Measurements from ENCODE around the gene TBC1D22B.
"Not testable (repeated sequence)": the region's sequence is repeated elsewhere in the genome, so short reads cannot be mapped to it uniquely, and the experiment has no call there.

Gene TBC1D22B

DNA sequence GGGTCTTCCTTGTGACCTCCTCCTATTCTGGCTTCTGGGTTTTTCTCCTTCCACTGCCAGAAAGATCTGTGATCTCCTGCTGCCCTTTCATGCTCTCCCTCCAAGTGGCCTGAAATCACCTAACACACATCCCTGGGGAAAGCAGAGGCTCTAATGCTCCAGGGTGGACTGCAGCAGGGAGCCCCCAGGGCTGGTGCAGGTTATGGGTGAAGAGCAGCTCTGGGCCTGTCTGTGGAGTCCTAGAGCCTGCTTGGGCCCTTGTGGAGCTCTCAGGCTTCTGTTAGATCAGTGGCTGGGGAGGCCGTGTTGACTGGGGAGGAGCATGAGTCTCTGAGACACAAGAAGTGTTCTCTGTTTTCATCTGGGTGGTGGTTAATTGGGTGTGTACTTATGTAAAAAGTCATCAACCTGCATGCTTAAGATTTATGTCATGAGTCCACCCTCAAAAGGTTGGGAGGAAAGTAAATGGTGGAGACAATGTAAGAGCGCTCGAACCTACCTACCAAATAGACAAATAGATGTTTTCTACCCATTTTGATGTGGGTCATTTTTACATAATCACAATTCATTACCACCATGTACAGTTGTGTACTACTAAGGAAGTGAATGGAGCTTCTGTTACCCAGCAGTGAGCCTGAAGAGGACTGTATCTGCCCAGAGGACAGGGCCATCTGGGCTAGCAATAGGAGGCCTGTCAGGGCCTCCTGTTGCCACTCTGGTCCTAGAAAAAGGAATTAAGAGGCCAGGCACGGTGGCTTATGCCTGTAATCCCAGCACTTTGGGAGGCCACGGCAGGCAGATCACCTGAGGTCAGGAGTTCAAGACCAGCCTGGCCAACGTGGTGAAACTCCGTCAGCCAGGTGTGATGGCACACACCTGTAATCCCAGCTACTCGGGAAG, 64.2 kb downstream of the TBC1D22B start:
- no peak for DNase-seq (ENCODE audit: low read depth)

DNA sequence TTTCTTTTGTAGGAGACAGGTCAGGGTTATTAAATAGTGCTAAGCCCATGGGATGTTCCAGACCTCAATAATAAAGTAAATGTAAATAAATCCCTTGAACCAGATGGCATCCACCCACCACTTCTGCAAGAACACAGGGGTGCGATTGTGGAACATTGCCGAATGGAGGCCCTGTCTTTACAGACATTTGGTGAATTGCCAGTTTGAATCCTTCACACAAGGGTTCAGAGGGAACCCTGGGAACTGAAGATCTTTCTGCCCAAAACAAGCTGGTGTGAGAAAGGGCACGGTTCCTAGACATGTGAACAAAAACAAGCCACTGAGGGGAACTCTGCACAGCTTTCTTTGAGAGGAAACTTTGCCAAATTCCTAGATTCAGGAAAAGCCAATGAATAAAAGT, 66.0 kb downstream of the TBC1D22B start:
- no peak for DNase-seq (ENCODE audit: low read depth)

DNA sequence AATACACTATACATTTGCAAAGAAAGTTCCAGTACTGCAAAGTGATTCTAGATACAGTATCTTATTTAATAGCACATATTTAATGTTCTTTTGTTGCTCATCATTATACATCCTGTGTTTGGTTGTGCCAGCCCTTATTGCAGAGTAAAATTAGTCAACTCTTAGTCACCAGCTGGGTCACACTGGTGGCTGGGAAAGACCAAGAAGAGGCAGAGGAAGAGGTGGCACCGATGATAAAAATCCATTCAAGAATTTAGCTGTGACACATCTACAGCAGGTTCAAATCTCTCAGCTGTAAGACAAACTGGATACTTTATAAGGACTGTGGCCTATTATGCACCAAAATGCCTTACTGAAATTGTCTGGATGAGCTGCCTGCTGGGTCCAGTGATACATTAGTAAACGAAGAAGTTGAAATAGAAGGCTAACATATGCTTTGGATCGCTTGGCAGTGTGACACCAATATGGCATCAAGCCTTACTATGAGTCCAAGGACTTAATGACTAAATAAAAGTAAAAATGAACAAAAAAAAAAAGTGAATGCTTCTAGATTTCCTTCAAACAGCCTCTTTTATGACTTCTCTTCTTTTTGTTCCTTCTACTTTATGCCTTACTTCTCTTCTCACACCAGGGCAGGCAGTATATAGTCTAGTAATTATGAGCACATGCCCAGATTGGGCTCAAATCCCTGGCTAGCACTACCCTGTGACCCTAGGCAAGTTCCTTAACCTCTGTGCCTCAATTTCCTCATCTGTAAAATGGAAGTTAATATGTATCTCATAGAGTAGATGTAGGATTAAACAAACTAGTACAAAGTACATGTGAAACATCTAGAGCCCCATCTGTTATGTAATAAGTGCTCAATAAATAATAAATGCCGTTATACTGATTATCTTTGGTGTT, 66.8 kb downstream of the TBC1D22B start:
- no peak for DNase-seq (ENCODE audit: low read depth)

DNA sequence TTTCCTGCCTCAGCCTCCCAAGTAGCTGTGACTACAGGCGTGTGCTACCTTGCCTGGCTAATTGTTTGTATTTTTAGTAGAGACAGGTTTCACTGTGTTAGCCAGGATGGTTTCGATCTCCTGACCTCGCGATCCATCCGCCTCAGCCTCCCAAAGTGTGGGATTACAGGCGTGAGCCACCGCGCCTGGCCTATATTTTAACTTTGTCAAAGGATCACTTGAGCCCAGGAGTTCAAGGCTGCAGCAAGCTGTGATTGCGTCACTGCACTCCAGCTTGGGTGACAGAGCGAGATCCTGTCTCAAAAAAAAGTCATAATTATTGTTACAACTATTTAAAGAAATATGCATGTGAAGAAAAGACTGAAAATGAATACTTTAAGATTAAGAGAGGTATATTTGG, 72.8 kb downstream of the TBC1D22B start:
- not testable (repeated sequence) for DNase-seq (ENCODE audit: low read depth)

DNA sequence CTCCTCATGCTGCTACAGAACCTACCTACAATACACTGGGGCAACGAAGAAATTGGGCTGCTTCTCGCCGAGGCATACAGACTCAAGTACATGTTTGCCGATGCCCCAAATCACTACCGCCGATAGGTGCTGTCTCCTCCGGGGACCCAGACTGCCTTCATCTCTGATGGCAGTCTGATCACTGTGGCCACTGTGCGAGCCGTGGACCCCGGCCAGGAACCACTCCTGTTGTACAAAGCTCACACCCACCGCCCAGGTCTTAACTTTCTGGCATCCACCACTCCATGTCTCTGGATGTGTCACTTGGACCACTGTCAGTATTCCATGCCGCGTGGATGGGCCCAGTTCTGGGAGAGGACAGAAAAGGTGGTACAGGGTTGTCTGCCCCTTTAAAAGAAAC, 73.5 kb downstream of the TBC1D22B start:
- no peak for DNase-seq (ENCODE audit: low read depth)

DNA sequence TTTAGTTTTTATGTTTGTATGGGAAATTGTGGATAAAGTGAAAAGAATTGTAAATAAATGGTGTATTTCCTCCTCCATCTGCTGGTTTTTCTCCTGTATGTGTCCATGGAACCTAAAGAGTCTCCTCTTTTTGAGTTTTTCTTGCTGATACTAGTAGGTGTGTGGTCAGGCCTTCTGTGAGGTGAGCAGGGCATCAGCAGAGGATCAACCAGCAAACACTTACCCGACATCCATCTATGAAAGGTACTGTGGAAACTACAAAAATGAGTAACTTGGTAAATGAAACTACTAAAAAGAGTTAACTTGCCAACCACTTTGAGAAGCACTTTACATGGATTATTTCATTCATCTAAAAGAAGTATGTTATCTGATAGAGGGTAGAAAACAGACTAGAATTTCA, 75.3 kb downstream of the TBC1D22B start:
- no peak for DNase-seq (ENCODE audit: low read depth)

DNA sequence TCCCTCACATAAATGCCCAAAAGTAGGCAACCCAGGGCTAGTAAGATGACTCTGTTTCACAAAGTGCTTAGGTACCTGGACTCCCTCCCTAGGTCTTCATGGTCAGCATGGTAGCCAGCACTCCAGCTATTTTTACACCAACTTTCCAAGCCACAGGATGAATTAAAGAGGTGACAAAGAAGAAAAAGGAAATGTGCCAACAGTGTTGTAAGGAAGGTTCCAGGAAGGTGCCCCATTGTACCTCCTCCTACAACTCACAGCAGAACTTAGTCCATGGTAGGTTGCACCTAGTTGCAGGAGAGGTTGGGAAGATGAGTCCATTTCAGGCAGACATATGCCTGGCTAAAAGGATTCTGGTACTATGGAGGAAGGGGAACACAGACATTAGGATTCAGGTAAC, 76.5 kb downstream of the TBC1D22B start:
- no peak for DNase-seq (ENCODE audit: low read depth)

DNA sequence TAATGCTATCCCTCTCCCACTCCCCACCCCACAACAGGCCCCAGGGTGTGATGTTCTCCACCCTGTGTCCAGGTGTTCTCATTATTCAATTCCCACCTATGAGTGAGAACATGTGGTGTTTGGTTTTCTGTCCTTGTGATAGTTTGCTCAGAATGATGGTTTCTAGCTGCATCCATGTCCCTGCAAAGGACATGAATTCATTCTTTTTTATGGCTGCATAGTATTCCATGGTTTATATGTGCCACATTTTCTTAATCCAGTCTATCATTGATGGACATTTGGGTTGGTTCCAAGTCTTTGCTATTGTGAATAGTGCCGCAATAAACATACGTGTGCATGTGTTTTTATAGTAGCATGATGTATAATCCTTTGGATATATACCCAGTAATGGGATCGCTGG, 80.7 kb downstream of the TBC1D22B start:
- not testable (repeated sequence) for DNase-seq (ENCODE audit: low read depth)

DNA sequence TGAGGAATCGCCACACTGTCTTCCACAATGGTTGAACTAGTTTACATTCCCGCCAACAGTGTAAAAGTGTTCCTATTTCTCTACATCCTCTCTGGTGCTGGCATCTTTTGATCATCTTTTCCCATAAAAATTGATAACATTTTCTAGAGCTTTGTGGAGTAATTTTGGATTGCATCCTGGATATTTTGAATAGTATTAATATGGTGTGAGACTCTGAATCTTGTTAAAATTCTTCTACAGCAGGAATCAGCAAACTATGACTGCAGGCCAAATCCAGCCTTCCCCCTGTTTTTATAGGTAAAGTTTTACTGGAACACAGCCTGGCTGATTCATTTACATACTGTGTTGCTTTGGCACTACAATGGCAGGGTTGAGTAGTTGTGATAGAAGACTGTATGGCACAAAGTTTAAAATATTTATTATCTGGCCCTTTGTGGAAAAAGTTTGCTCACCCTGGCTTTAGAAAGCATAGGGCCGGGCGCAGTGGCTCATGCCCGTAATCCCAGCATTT, 81.2 kb downstream of the TBC1D22B start:
- no peak for DNase-seq (ENCODE audit: low read depth)

DNA sequence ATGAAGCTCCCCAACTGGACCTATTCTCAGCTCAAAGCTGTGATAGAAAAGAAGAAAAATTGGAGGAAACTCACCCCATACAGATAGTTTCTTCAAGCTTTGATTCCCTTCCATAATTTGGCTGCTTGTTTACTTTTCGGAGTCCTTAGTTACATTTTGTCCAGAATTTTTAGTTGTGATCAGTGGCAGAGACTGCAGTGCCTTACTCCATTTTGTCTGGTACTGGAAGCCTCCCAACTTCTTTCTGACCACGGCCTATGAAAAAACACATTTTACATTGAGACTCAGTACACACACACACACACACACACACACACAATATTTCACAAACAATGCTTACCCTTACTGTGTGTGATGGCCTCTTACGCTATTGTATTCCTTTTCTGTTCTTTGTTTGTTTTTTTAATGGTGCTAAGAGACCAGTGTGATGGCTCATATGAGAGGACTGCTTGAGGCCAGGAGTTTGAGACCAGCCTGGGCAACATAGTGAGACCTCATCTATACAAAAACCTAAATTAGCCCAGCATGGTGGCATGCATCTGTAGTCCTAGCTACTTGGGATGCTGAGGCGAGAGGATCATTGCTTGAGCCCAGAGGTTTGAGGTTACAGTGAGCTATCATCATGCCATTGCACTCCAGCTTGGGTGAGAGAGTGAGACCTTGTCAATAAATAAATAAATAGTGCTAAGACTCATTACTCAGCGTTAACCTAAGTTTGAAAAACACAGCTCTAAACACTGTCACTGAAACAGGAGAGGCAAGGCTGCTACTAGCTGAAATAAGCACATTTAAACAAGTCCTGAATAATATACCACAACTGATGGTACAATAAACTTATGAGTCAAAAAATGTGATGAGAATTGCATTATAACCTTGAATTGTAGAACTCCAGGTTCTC, 82.4 kb downstream of the TBC1D22B start:
- no peak for DNase-seq (ENCODE audit: low read depth)

DNA sequence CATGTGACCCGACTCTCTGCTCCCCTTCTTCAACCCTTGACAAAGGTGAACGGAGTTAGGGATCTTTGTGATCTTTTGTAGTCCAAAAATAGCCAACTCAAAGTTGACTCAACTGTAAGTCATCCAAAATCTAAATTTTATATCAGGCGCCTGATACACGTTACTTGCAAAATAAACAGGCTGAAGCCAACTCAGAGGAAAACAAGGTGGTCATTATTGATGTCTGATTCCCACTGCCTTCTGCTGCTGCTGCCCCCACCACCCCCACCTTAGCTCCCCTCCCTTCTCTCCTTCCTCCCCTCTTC, 83.0 kb downstream of the TBC1D22B start:
- DNase-seq (ENCODE audit: low read depth): no peak

DNA sequence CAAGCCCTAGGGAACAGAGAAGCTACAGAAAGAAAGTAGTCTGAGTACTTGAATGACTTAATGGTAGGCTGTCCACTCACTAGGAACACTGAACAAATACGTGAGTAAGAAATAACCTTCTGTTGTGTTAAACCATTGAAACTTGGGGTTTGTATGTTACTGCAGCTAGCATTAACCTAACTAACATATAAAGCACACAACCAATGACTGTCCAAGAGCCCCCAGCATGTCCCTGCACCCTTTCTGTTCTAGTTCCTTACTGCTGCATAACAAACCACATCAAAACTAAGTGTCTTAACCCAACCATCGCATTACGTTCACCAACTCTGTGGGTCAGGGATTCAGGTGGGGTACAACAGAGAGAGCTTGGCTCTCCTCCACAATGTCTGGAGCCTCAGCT, 85.7 kb downstream of the TBC1D22B start:
- no peak for DNase-seq (ENCODE audit: low read depth)

DNA sequence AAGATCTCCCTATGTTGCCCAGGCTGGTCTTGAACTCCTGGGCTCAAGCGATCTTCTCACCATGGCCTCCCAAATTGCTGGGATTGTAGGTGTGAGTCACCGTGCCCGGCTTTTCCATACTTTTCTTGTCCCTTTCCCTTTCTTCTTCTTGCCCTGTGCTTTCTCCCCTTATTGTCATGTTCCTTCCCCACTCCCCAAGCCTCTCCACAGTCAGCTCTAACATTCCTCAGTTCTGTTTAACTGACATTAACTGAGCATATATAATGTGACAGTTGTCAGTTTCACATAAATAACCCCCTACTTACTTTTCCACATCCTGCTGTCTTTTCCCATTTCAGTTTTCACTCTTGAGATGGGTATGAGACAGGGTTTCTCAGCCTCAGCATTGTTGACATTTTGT, 86.7 kb downstream of the TBC1D22B start:
- DNase-seq (ENCODE audit: low read depth): no peak

DNA sequence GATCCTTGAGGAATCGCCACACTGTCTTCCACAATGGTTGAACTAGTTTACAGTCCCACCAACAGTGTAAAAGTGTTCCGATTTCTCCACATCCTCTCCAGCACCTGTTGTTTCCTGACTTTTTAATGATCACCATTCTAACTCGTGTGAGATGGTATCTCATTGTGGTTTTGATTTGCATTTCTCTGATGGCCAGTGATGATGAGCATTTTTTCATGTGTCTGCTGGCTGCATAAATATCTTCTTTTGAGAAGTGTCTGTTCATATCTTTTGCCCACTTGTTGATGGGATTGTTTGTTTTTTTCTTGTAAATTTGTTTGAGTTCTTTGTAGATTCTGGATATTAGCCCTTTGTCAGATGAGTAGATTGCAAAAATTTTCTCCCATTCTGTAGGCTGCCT, 88.2 kb downstream of the TBC1D22B start:
- not testable (repeated sequence) for DNase-seq (ENCODE audit: low read depth)

DNA sequence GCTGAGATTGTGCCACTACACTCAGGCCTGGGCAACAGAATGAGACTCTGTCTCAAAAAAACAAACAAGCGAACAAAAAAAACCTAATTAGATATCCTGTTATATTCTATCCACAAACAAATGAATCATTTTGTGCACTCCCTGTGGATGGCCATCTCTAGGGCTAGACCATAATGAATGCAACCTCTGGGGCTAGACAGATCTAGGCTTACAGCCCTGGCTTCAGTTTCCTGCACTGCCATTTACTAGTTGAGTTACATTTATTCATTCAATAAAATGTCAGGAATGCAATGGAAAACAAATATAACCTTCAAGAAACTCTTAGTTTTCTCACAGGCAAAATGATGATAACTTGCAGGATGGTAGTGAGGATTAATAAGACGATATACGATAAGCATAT, 89.6 kb downstream of the TBC1D22B start:
- no peak for DNase-seq (ENCODE audit: low read depth)

DNA sequence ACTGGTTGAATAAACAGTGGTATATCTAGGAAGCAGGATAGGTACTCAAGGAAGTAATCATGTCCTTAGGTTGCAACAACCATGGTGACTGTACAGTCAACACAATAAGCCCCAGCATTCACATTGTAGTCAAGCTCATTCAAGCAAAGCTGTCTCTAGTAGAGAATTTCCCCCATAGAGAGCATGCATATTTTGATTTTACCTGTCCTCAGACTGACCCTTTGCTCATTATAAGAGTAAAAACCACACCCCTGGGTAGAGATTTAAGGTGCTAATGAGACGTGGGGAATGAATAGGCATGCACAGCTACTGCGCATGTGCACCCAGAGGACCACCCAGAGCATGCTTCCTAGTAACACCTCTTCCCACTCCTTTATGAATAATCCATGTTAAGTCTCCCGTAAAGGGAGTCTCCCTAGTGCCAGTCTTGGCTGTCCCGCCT, 90.1 kb downstream of the TBC1D22B start:
- no peak for DNase-seq (ENCODE audit: low read depth)

DNA sequence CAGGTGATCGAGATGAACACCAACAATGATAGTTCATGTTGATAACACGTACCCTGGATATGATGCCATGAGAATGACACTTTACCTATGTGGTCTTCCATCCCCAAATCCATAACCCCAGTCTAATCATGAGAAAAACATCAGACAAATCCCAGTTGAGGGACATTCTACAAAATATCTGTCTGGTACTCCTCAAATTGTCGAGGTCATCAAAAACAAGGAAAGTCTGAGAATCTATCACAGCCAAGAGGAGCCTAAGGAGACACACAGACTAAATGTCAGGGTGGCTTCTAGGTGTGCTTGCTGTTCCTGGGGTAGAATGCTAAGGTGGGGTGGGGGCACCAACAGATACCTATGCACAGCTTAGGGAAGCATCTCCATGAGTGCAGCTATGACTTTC, 93.5 kb downstream of the TBC1D22B start:
- no peak for DNase-seq (ENCODE audit: low read depth)

DNA sequence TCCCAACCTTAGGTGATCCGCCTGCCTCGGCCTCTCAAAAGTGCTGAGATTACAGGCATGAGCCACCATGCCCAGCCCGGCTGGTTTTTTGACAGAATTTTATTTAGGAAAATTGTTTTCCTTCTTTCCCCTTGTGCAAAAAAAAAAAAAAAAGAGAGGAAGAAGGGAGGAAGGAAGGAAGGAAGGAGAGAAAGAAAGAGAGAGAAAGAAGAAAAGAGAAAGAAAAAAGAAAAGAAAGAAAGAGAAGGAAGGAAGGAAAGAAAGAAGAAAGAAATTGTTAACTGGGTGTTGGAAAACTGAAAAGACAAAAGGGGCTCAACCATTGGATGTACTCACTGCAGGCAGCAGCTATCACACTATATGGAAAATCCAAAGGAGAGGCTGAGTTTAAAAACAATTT, 94.8 kb downstream of the TBC1D22B start:
- DNase-seq (ENCODE audit: low read depth): no peak

DNA sequence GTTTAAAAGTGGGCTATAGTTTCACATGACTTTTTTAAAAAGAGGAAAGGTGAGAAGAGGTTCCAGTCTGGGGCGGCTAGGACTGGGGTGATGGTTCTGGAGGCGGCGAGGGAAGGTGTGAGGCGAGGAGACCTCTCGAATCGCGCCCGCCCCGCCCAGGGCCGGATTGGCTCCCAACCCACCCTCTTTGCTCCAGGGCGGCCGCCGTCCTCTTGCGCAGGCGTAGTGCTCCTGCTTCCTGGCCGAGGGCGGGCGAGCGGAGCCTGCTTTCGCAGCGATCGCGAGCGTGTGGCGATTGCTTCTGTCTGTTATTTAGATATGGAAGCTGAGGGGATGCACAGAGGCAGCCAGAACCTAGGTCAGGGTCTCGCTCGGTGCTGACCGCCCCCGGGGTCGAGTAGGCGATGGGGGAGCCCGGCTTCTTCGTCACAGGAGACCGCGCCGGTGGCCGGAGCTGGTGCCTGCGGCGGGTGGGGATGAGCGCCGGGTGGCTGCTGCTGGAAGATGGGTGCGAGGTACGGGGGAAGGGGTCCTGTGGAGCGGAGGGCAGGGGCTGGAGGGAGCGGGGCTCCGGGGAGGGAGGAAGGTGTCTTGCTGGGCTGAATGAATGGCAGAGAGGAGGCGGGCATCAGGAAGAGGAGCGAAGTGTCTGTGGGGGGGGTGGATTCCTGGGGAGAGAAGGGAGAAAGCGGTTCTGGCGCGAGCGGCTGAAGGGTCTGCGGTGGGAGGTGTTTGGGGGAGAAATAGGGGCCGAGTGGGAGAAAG, 96.4 kb downstream of the TBC1D22B start, which contains the start of gene RNF8:
Gene RNF8 (plus strand): TSS at position 223 of the 765 bp plus-strand sequence. CDS start 182 bp downstream, at position 405.
- peak; percentile 81 for DNase-seq (ENCODE audit: low read depth)

DNA sequence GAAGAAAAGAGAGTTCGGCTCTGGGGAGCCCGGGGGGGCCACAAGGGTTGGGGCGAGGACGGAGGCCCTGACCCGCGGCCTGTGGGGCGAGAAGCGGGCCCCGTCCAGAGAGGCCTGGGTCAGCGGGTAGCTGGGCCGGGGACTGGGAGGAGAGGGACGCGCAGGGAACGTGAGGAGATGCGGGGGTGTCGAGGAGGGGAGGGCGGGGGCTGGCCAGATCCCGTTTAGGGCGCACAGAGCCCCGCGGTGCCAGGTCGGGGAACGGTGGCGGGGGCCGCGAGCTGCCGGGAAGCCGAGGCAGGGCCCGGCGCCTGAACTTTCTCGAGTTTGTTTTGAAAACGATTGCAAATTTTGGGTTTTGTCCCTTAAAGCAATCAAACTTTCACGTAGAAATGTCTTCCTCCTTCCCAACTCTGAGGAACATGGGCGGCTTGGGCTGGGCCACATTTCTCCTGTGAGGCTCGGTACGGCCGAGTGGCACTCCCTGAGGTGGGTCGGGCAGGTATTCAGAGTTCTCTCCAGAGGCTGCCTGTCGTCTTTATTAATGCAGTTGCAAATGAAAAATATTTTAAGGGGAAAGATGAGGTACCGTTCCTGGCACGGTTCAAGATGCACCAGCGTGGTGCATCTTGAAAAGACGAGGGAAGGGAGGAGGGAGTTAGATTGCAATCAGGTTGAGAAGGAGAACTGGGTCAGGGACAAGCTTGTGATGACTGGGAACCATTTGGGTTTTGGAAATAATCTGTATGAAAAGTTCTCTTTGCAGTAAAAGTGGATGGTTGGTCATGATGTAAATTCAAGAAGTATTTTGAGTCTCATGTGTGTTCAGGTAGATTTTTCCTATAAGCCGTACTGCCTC, 97.2 kb downstream of the TBC1D22B start:
- DNase-seq (ENCODE audit: low read depth): no peak

All from activated gamma-delta T cell treated with anti-CD3 and anti-CD28 coated beads, Interleukin-2, amount 50 U/mL, for 16 hours (primary cell).